GM12801 (cell line): ENCODE data around the gene TBL2.

ENCODE experiments used
- CTCF ChIP-seq: IDR thresholded peaks from one replicate; pipeline ENCODE4 v1.5.1; 2011; ENCODE audit warnings: control low read depth; ENCODE audit not compliant: insufficient read length; ENCODE audit errors: extremely low read depth

The TBL2 gene

DNA sequence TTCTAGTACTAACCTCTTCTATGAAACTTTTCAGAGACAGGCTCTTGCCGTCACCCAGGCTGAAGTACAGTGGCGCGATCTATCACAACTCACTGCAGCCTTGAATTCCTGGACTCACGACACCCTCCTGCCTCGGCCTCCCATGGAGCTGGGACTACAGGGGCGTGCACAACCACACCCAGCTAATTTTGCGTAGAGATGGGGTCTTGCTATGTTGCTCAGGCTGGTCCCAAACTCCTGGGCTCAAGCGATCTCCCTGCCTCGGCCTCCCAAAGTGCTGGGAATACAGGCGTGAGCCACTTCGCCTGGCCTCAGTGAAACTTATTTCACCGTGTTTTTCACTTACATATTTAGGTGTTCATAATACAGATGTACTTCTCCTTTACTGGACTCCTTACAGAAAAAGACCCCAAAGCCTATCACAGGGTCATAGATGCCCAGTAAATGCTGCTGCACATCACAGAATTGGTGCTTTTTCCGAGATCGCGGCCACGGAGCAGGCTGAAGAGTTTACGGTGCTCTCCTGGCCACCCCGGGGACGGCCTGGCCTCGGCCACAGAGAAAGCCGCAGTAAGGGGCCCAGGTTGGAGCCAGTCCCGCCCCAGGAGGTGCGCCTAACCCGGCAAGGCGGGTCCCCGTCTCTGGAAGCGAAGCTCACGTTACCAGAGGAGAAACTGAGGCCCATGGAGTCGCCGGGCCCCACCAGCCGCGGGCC is 595 bp downstream of the TBL2 start:
- TF ChIP-seq CTCF = no peak

DNA sequence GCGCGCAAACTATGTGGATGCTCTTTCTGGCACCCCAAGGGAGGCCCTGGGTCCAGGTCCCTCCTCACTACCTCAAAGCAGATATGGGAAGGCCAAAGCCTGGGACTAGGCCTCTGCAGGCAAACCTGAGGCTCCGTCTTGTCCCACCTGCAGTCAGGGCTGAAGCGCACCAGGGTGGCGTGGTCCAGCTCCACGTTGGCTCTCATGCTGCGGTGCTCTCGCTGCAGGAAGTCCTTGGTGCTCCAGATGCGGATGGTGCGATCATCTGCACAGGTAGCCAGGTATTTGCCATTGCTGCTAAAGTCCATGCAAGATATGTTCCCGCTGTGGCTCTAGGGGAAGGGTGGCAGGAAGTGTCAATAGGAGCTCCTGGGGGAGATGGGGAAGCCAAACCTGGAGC is 4.6 kb downstream of the TBL2 start:
- no peak for TF ChIP-seq CTCF

- TF ChIP-seq CTCF = no peak
Measured at GRCh38 chr7:73573276-73573675, 5.1 kb downstream of the TBL2 start.

DNA sequence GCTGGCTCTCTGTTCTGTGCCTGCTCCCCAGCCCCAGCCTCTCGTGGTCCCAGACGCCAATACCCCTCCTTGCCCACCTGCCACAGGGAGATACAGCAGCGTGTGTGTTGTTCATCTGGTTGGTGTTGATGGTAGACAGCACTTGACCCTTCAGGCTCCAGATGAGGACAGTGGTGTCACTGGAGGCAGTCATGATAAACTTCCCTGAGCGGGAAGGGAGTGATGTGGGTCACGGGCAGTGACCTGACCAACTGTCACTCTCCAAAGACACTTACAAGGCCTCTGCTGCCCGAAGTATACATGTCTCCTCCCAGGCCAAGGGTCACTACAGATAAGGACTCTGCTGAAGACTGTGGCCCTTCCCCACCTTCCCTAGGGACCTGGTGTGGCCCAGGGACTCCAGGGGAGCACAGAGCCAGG is 5.6 kb downstream of the TBL2 start:
- TF ChIP-seq CTCF = no peak

- no peak for TF ChIP-seq CTCF
Measured at GRCh38 chr7:73570977-73571376, 7.4 kb downstream of the TBL2 start.

DNA sequence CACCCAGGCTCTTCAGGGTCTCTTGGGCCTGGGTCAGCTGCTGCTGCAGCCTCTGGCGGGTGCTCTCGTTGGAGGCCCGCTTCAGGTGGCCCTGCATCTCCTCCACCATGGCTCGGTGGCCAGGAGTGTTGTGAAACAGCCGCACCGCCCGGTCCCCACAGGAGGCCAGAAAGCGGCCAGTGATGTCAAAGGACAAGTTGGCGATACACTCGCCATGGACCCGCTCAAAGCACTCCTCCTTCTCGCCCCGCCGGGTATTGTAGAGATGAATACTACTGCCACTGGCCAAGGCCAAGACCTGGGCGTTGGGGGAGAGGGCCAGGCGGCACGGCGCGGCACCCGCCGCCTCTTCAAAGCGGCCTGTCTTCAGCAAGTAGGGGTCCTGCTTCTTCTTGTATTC is 7.9 kb downstream of the TBL2 start:
- no peak for TF ChIP-seq CTCF

- TF ChIP-seq CTCF = no peak
Measured at GRCh38 chr7:73569042-73569608, 9.3 kb downstream of the TBL2 start.
